ENCODE results near the gene AFMID. TPM values are rescaled to one million over a fixed set of nuclear protein-coding genes. Genes with fewer than 3 reads are reported as not detected.
"Not testable (repeated sequence)": the region's sequence is repeated elsewhere in the genome, so short reads cannot be mapped to it uniquely, and the experiment has no call there.

The AFMID gene, protein sequence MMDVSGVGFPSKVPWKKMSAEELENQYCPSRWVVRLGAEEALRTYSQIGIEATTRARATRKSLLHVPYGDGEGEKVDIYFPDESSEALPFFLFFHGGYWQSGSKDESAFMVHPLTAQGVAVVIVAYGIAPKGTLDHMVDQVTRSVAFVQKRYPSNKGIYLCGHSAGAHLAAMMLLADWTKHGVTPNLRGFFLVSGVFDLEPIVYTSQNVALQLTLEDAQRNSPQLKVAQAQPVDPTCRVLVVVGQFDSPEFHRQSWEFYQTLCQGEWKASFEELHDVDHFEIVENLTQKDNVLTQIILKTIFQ
- 94.3 and 104 TPM in 2 replicates for total RNA-seq (2014; rRNA removed; shearing (Covaris generic); ENCODE audit: low replicate concordance)

DNA sequence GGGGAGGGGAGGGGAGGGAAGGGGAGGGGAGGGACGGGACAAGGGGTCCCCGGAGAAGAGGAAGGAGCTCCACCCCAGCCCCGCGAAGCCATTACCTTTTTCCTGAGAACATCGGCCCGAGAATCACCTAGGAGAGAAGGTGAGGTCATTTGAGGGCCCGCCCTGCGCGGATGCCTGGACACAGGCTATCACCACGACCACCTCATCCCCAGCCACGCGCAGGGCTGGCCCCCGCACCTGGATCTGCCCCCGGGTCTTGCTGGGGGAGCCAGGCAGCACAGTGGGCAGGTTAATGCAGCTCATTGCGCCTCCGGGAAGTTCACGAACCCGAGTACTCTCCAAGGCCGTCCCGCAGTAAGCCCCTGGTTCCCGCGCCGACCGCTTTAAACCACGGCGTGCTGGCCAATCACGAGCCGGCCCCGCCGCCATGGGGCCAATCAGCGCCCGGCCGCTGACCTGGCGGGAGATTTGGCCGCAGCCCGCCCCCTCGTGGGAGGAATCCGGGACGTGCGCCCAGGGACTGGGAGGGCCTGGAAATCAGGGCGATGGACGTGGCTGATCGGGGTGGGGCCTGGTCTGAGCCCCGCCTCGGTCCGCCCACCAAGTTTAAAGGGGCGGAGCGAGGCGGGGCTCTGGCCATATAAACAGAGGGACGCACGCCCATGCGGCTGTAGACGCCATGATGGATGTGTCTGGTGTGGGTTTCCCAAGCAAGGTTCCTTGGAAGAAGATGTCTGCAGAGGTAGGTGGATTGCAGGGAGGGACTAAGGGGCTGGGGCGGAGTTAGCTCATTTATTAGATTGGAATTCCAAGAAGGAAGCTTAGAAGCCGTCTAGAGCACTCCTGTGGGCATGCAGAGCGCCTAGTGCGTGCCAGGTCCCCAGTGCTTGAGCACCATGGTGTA lies at the start of gene AFMID, which contains the start of gene TK1:
Gene AFMID (plus strand): TSS at position 671 of the 904 bp plus-strand sequence. CDS start 9 bp downstream, at position 680.
Gene TK1 (minus strand): TSS at position 361 of the 904 bp plus-strand sequence. CDS start 58 bp downstream, at position 303.
- H4K20me1 ChIP-seq (ENCODE audit: insufficient read depth, low read depth, low read length), result 0 out of 2 replicates have a peak, but pooled peaks cover 9% of the 10 kb centered on the region
- H3K27me3 ChIP-seq (ENCODE audit: low read length), result no peaks in the 10 kb centered on the region
- no peak within 1 kb of the TSS for H2AFZ ChIP-seq (ENCODE audit: low read length)
- H3K4me2 ChIP-seq (ENCODE audit: low read depth, low read length, poor library complexity, severe bottlenecking), result peak within 1 kb of the TSS; percentile 89
- no peaks in the 10 kb centered on the region for H3K9me2 ChIP-seq (replicated peaks; ENCODE audit: insufficient read depth, low read length)
- H3K79me2 ChIP-seq (ENCODE audit: low read length), result peaks cover 43% of the 10 kb centered on the region
- DNase-seq, result peak; percentile 99
- peaks cover 49% of the 10 kb centered on the region for H3K4me1 ChIP-seq (ENCODE audit: low read length)
- peak within 1 kb of the TSS; percentile 93 for H3K4me3 ChIP-seq (ENCODE audit: low read length)
- no peaks in the 10 kb centered on the region for H3K9me3 ChIP-seq (ENCODE audit: low read length)
- H3K9ac ChIP-seq (ENCODE audit: low read length), result peak within 1 kb of the TSS; percentile 89
- H3K36me3 ChIP-seq (ENCODE audit: insufficient read depth, low read length), result peaks cover 15% of the 10 kb centered on the region
- peak within 1 kb of the TSS; percentile 64 for H3K27ac ChIP-seq (ENCODE audit: low read length)

DNA sequence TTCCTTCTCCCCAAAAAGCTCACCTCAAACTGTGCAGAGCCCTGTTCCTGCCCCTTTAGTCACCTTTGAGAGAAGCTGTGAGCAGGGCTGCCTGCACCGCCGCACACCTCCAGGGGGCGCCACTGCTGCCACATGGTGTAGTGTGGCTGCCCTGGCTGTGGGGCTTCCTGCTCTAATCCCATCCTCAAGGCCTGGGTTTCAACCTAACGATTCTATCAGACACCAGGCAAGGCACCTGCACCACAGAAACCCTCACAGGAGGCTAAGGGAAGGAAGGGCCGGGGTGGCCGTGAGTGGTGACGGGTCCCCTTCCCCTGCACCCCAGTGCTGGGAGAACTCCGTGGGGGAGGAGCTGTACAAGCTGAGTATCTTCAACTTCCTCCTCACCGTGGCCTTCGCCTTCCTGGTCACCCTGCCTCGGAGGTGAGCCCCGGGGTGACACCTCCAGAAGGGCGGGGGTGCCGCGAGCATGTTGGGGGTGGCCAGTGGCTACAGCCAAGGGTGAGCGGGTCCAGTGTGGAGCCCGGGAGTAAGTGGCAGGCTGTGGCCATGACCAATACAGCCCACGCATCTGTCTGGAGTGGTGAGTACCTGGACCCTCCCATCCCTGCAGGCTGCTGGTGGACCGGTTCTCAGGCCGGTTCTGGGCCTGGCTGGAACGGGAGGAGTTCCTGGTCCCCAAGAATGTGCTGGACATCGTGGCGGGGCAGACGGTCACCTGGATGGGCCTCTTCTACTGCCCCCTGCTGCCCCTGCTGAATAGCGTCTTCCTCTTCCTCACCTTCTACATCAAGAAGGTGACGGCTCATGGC lies 49.6 kb upstream of the AFMID start:
- Histone ChIP-seq H3K9ac (ENCODE audit: low read length) (peak overlapping the region; percentile 24), H4K20me1 (ENCODE audit: insufficient read depth, low read depth, low read length) (peaks cover 13% of the 10 kb centered on the region)

DNA sequence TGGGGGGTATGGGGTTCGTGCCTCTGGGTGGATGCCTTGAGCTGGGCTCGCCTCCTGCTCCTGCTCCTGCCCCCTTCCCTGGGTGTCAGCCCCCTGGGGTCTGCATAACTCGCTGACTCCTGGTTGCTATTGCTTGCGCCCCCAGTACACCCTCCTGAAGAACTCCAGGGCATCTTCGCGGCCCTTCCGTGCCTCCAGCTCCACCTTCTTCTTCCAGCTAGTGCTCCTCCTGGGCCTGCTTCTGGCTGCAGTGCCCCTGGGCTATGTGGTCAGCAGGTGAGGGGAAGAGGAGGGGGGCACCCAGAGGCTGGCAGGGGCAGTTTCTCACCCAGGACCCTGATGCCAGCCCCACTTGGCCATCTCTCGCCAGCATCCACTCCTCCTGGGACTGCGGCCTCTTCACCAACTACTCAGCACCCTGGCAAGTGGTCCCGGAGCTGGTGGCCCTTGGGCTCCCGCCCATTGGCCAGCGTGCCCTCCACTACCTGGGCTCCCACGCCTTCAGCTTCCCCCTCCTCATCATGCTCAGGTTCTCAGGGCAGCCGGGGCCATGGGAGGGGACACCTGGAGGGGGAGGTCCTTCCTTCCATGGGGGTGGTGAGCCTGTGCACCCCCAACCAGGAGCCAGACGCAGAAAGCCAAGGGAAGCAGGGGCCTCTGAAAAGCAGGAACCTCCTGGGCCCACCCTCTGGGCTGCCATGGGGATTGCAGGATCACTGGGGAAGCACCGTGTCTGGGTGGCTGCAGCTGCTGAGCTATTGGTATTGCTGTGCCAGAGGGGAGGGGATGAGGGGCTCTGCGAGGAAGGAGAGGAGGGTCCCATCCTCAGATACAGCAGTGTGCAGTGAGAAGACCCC lies 48.7 kb upstream of the AFMID start:
- no peaks in the 10 kb centered on the region for H3K27me3 ChIP-seq (ENCODE audit: low read length)
- DNase-seq, result peak; percentile 52
- no peak overlapping the region for H3K4me3 ChIP-seq (ENCODE audit: low read length)
- no peak overlapping the region; the same call in 1 of the 2 replicates for H3K27ac ChIP-seq (ENCODE audit: low read length)
- no peaks in the 10 kb centered on the region for H3K9me2 ChIP-seq (replicated peaks; ENCODE audit: insufficient read depth, low read length)
- H3K4me1 ChIP-seq (ENCODE audit: low read length), result peaks cover 29% of the 10 kb centered on the region
- H3K4me2 ChIP-seq (ENCODE audit: low read depth, low read length, poor library complexity, severe bottlenecking), result no peak overlapping the region
- H3K36me3 ChIP-seq (ENCODE audit: insufficient read depth, low read length), result peaks cover 30% of the 10 kb centered on the region
- 0 out of 2 replicates have a peak, but pooled peaks cover under 1% of the 10 kb centered on the region for H3K79me2 ChIP-seq (ENCODE audit: low read length)
- no peaks in the 10 kb centered on the region for H3K9me3 ChIP-seq (ENCODE audit: low read length)
- no peak overlapping the region for H2AFZ ChIP-seq (ENCODE audit: low read length)
- H4K20me1 ChIP-seq (ENCODE audit: insufficient read depth, low read depth, low read length), result peaks cover 15% of the 10 kb centered on the region
- H3K9ac ChIP-seq (ENCODE audit: low read length), result no peak overlapping the region

More for the DNA sequence above, 49.6 kb upstream of the AFMID start:
- peak; percentile 84 for DNase-seq
- Histone ChIP-seq H3K9me3 (ENCODE audit: low read length) (no peaks in the 10 kb centered on the region), H3K4me3 (ENCODE audit: low read length) (no peak overlapping the region), H3K9me2 (replicated peaks; ENCODE audit: insufficient read depth, low read length) (no peaks in the 10 kb centered on the region), H3K79me2 (ENCODE audit: low read length) (peaks cover 4% of the 10 kb centered on the region; the same call in 1 of the 2 replicates), H3K4me2 (ENCODE audit: low read depth, low read length, poor library complexity, severe bottlenecking) (peak overlapping the region; percentile 19), H3K27ac (ENCODE audit: low read length) (peak overlapping the region; percentile 58), H3K36me3 (ENCODE audit: insufficient read depth, low read length) (peaks cover 31% of the 10 kb centered on the region), H3K4me1 (ENCODE audit: low read length) (peaks cover 38% of the 10 kb centered on the region), H3K27me3 (ENCODE audit: low read length) (no peaks in the 10 kb centered on the region), H2AFZ (ENCODE audit: low read length) (no peak overlapping the region)

DNA sequence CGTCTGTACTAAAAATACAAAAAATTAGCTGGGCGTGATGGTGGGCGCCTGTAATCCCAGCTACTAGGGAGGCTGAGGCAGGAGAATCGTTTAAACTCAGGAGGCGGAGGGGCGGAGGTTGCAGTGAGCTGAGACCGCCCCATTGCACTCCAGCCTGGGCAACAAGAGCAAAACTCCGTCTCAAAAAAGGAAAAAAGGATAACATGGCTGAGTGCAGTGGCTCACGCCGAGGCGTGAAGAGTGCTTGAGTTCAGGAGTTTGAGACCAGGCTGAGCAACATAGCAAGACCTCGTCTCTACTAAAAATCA lies 47.3 kb upstream of the AFMID start:
- not testable (repeated sequence) for H3K9me3 ChIP-seq (ENCODE audit: low read length); DNase-seq; H3K27me3 ChIP-seq (ENCODE audit: low read length); H3K9ac ChIP-seq (ENCODE audit: low read length); H3K27ac ChIP-seq (ENCODE audit: low read length); H3K79me2 ChIP-seq (ENCODE audit: low read length); H3K9me2 ChIP-seq (replicated peaks; ENCODE audit: insufficient read depth, low read length); H2AFZ ChIP-seq (ENCODE audit: low read length); H3K4me3 ChIP-seq (ENCODE audit: low read length); H3K4me2 ChIP-seq (ENCODE audit: low read depth, low read length, poor library complexity, severe bottlenecking)
- H4K20me1 ChIP-seq (ENCODE audit: insufficient read depth, low read depth, low read length), result peaks cover 15% of the 10 kb centered on the region
- H3K4me1 ChIP-seq (ENCODE audit: low read length), result peaks cover 20% of the 10 kb centered on the region
- H3K36me3 ChIP-seq (ENCODE audit: insufficient read depth, low read length), result peaks cover 20% of the 10 kb centered on the region

GRCh38 chr17:78140169-78141051 lies 46.8 kb upstream of the AFMID start:
- Histone ChIP-seq H3K79me2 (ENCODE audit: low read length) (no peaks in the 10 kb centered on the region), H3K4me2 (ENCODE audit: low read depth, low read length, poor library complexity, severe bottlenecking) (no peak overlapping the region), H3K9me2 (replicated peaks; ENCODE audit: insufficient read depth, low read length) (no peaks in the 10 kb centered on the region), H3K4me3 (ENCODE audit: low read length) (no peak overlapping the region), H3K9ac (ENCODE audit: low read length) (no peak overlapping the region), H2AFZ (ENCODE audit: low read length) (no peak overlapping the region), H4K20me1 (ENCODE audit: insufficient read depth, low read depth, low read length) (peaks cover 15% of the 10 kb centered on the region), H3K4me1 (ENCODE audit: low read length) (peaks cover 20% of the 10 kb centered on the region), H3K27me3 (ENCODE audit: low read length) (no peaks in the 10 kb centered on the region), H3K27ac (ENCODE audit: low read length) (no peak overlapping the region), H3K36me3 (ENCODE audit: insufficient read depth, low read length) (peaks cover 14% of the 10 kb centered on the region), H3K9me3 (ENCODE audit: low read length) (no peaks in the 10 kb centered on the region)
- peak; percentile 100 for DNase-seq

DNA sequence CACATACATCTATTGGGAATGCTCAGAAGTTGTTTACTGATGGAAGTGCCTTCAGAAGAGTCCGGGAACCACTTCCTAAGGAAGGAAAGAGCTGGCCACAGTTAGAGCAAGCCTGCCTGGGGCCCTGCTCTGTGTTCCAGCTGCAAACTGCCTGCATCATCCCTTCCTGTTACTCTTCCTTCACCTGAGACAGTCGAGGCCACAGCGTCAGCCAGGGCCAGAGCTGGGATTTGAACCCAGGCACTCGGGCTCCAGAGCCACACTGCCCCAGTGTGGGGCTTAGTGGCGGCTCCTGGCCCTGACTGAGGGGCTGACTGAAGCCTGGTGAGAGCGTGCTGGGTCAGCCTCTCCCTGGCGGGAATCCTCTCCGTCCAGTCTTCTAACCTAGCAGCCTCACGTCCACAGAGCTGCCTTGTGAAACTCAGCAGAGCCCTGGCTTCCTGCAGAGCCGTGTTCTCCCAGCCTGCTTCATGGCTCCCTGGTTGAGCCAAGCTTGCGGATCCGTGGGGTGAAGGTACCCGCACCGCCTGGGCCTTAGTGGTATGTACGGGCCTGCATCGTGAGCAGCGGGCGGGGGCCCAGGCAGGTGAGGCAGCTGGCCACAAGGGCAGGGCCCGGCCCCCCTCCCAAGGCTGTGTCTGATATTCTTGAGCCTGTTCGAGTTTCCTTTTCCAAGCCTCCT lies 45.6 kb upstream of the AFMID start:
- no peak for DNase-seq
- H3K9ac ChIP-seq (ENCODE audit: low read length), result no peak overlapping the region
- H3K9me2 ChIP-seq (replicated peaks; ENCODE audit: insufficient read depth, low read length), result no peaks in the 10 kb centered on the region
- H3K4me2 ChIP-seq (ENCODE audit: low read depth, low read length, poor library complexity, severe bottlenecking), result no peak overlapping the region
- H2AFZ ChIP-seq (ENCODE audit: low read length), result no peak overlapping the region
- no peaks in the 10 kb centered on the region for H3K27me3 ChIP-seq (ENCODE audit: low read length)
- H3K4me3 ChIP-seq (ENCODE audit: low read length), result no peak overlapping the region
- peaks cover 13% of the 10 kb centered on the region for H3K4me1 ChIP-seq (ENCODE audit: low read length)
- H3K9me3 ChIP-seq (ENCODE audit: low read length), result no peaks in the 10 kb centered on the region
- H3K79me2 ChIP-seq (ENCODE audit: low read length), result no peaks in the 10 kb centered on the region
- H3K36me3 ChIP-seq (ENCODE audit: insufficient read depth, low read length), result peaks cover 9% of the 10 kb centered on the region
- H4K20me1 ChIP-seq (ENCODE audit: insufficient read depth, low read depth, low read length), result peaks cover 15% of the 10 kb centered on the region
- no peak overlapping the region for H3K27ac ChIP-seq (ENCODE audit: low read length)
